H1 (cell line): Measurements from ENCODE around the gene FKBP1A. TPM values are rescaled to one million over a fixed set of nuclear protein-coding genes. Genes with fewer than 3 reads are reported as not detected.
"Not testable (repeated sequence)": the region's sequence is repeated elsewhere in the genome, so short reads cannot be mapped to it uniquely, and the experiment has no call there.

Experiments
- CTCF ChIA-PET: fragments of 300-600 bp; sonication (Branson Sonifier 250); formaldehyde crosslinking; loops from one replicate; lab custom pipeline; 2021; ENCODE audit not compliant: partially characterized antibody; lab: Charles Lee
- POLR2A ChIA-PET: fragments of 300-600 bp; sonication (Branson Sonifier 250); formaldehyde crosslinking; loops from one replicate; lab custom pipeline; 2021; ENCODE audit warnings: inconsistent platforms; ENCODE audit not compliant: partially characterized antibody; lab: Charles Lee
- DNase-seq, 2 experiments: peaks; one replicate each; pipeline versions ENCODE4 v3.0.0 to v3.0.0-alpha.2; 2010 to 2022; ENCODE audit warnings: low spot score in 2 of 2, low read depth in 1 of 2, mixed read lengths in 1 of 2
- FAIRE-seq: peaks from 2 replicates; lab custom pipeline; 2011; peaks lifted over from hg19 to GRCh38; lab: Jason Lieb, UNC
- H2AFZ ChIP-seq: 2 replicates; pipeline ENCODE4 v1.8.1; 2012; ENCODE audit warnings: low read length, inconsistent platforms
- H2AK5ac ChIP-seq: 2 replicates; pipeline ENCODE4 v1.6.1; 2013; ENCODE audit warnings: low read depth, low read length
- H2BK120ac ChIP-seq: replicated peaks from 2 replicates; pipeline ENCODE3; 2013; ENCODE audit warnings: low read depth, low read length, inconsistent platforms
- H2BK12ac ChIP-seq: 2 replicates; pipeline ENCODE4 v1.6.1; 2013; ENCODE audit warnings: low read depth, low read length
- H2BK15ac ChIP-seq: 2 replicates; pipeline ENCODE4 v1.6.1; 2013; ENCODE audit warnings: low read length
- H2BK20ac ChIP-seq: 2 replicates; pipeline ENCODE4 v1.6.1; 2013; ENCODE audit warnings: low read length
- H2BK5ac ChIP-seq: 2 replicates; pipeline ENCODE4 v1.6.1; 2013; ENCODE audit warnings: low read depth, low read length
- H3K14ac ChIP-seq: 2 replicates; pipeline ENCODE4 v1.6.1; 2013; ENCODE audit warnings: inconsistent platforms; ENCODE audit not compliant: insufficient read length
- H3K18ac ChIP-seq: 2 replicates; pipeline ENCODE4 v1.6.1; 2013; ENCODE audit warnings: low read length; ENCODE audit errors: extremely low read depth
- H3K23ac ChIP-seq: 2 replicates; pipeline ENCODE4 v1.6.1; 2013; ENCODE audit warnings: inconsistent platforms; ENCODE audit not compliant: insufficient read length
- H3K23me2 ChIP-seq: 2 replicates; pipeline ENCODE4 v1.6.1; 2013; ENCODE audit warnings: low read depth, low read length
- H3K27ac ChIP-seq: 2 replicates; pipeline ENCODE4 v1.6.1; 2011; ENCODE audit warnings: low read depth, low read length, inconsistent platforms
- H3K27me3 ChIP-seq, 4 experiments: replicated peaks in 1 of 4; 1 replicate in 1 of 4; 2 replicates in 3 of 4; pipeline versions ENCODE4 v1.6.1 to v1.8.1; 2011 to 2013; ENCODE audit warnings: low read length in 3 of 4, mild to moderate bottlenecking in 3 of 4, inconsistent platforms in 2 of 4, mixed read lengths in 2 of 4, moderate library complexity in 1 of 4; ENCODE audit not compliant: control insufficient read depth in 3 of 4, insufficient read depth in 3 of 4; ENCODE audit errors: extremely low read depth in 1 of 4
- H3K36me3 ChIP-seq, 4 experiments: 2 replicates each; pipeline versions ENCODE4 v1.6.1 to v1.8.1; 2011 to 2013; ENCODE audit warnings: mild to moderate bottlenecking in 4 of 4, low read length in 3 of 4, moderate library complexity in 2 of 4, control low read depth in 1 of 4, inconsistent platforms in 1 of 4; ENCODE audit not compliant: insufficient read depth in 4 of 4, control insufficient read depth in 2 of 4
- H3K4ac ChIP-seq: replicated peaks from 2 replicates; pipeline ENCODE3; 2013; ENCODE audit warnings: low read length, low read depth, mixed read lengths, inconsistent platforms; ENCODE audit not compliant: insufficient read length
- H3K4me1 ChIP-seq, 4 experiments: replicated peaks in 1 of 4; 1 replicate in 1 of 4; 2 replicates in 3 of 4; pipeline versions ENCODE4 v1.6.1 to v1.8.1; 2011 to 2013; ENCODE audit warnings: low read length in 3 of 4, inconsistent platforms in 2 of 4, mixed read lengths in 1 of 4; ENCODE audit not compliant: insufficient read depth in 4 of 4, control insufficient read depth in 3 of 4
- H3K4me2 ChIP-seq, 2 experiments: 2 replicates each; pipeline versions ENCODE4 v1.6.1 to v1.8.1; 2011 to 2013; ENCODE audit warnings: low read depth in 2 of 2, low read length in 2 of 2, control low read depth in 1 of 2, inconsistent platforms in 1 of 2, mild to moderate bottlenecking in 1 of 2; ENCODE audit not compliant: insufficient read depth in 1 of 2
- H3K4me3 ChIP-seq, 4 experiments: fragments of 200-600, 300-600 bp in 1 of 4; sonication (generic), shearing (Covaris generic), sonication (Bioruptor Twin) in 1 of 4; 2 replicates each; pipeline versions ENCODE4 v1.5.1 to v1.8.1; 2011 to 2016; ENCODE audit warnings: low read length in 4 of 4, low read depth in 3 of 4, control low read depth in 2 of 4, inconsistent platforms in 2 of 4, mild to moderate bottlenecking in 2 of 4, mixed read lengths in 1 of 4, moderate library complexity in 1 of 4; ENCODE audit not compliant: insufficient read depth in 2 of 4; ENCODE audit errors: extremely low read depth in 1 of 4
- H3K56ac ChIP-seq: replicated peaks from 2 replicates; pipeline ENCODE3; 2013; ENCODE audit warnings: low read depth, mild to moderate bottlenecking, mixed read lengths, low read length, inconsistent platforms; ENCODE audit not compliant: insufficient read length
- H3K79me1 ChIP-seq: 2 replicates; pipeline ENCODE4 v1.6.1; 2013; ENCODE audit warnings: low read depth, low read length, control low read depth
- H3K79me2 ChIP-seq, 2 experiments: 2 replicates each; pipeline versions ENCODE4 v1.6.1 to v1.8.1; 2012 to 2013; ENCODE audit warnings: low read length in 2 of 2, mild to moderate bottlenecking in 2 of 2, inconsistent platforms in 1 of 2; ENCODE audit not compliant: insufficient read depth in 2 of 2, control insufficient read depth in 1 of 2
- H3K9ac ChIP-seq, 4 experiments: replicated peaks in 1 of 4; 1 replicate in 1 of 4; 2 replicates in 3 of 4; pipeline versions ENCODE4 v1.6.1 to v1.8.1; 2011 to 2013; ENCODE audit warnings: low read depth in 3 of 4, low read length in 3 of 4, control low read depth in 2 of 4, mild to moderate bottlenecking in 2 of 4, moderate library complexity in 2 of 4, inconsistent platforms in 1 of 4; ENCODE audit errors: extremely low read depth in 1 of 4
- H3K9me3 ChIP-seq, 2 experiments: 2 replicates each; pipeline versions ENCODE4 v1.6.1 to v1.8.1; 2012 to 2013; ENCODE audit warnings: mild to moderate bottlenecking in 2 of 2, moderate library complexity in 2 of 2, control low read depth in 1 of 2, inconsistent platforms in 1 of 2, low read depth in 1 of 2, low read length in 1 of 2, mixed read lengths in 1 of 2; ENCODE audit not compliant: insufficient read depth in 2 of 2
- H4K20me1 ChIP-seq, 2 experiments: replicated peaks in 1 of 2; 2 replicates each; pipeline versions ENCODE3 to v1.8.1; 2011 to 2013; ENCODE audit warnings: inconsistent platforms in 2 of 2, low read length in 2 of 2, mild to moderate bottlenecking in 1 of 2; ENCODE audit not compliant: insufficient read depth in 2 of 2, control insufficient read depth in 1 of 2
- H4K5ac ChIP-seq: 2 replicates; pipeline ENCODE4 v1.6.1; 2013; ENCODE audit warnings: low read length, low read depth, mixed read lengths, inconsistent platforms; ENCODE audit not compliant: insufficient read length
- H4K8ac ChIP-seq: 2 replicates; pipeline ENCODE4 v1.8.0; 2013; ENCODE audit warnings: mild to moderate bottlenecking, moderate library complexity, low read length, inconsistent platforms; ENCODE audit not compliant: insufficient read depth; ENCODE audit errors: extremely low read depth
- H4K91ac ChIP-seq: replicated peaks from 2 replicates; pipeline ENCODE3; 2013; ENCODE audit warnings: low read length, mixed read lengths, inconsistent platforms; ENCODE audit not compliant: insufficient read length
- WGBS, 2 experiments: shearing (Covaris generic) in 1 of 2; methylation state at CpG; one replicate each; pipeline versions ENCODE4 v1.1.6 to v1.1.7; 2013 to 2015; ENCODE audit warnings: low lambda C conversion rate in 2 of 2, mixed read lengths in 2 of 2, inconsistent platforms in 1 of 2, low coverage in 1 of 2, missing lambda C conversion rate in 1 of 2; ENCODE audit not compliant: insufficient replicate concordance in 2 of 2, insufficient coverage in 1 of 2, insufficient read length in 1 of 2; ENCODE audit errors: extremely low coverage in 1 of 2, missing lambda C conversion rate in 1 of 2; 5-methylcytosine and 5-hydroxymethylcytosine counted together
- polyA plus RNA-seq, 7 experiments: library from polyadenylated mRNA; depleted of rRNA in 3 of 7; stranded (reverse) in 5 of 7; unstranded in 2 of 7; fragments of >200 nt in 5 of 7; fragments of 200-250 nt in 2 of 7; gene quantifications; 1 replicate in 5 of 7; 2 replicates in 1 of 7; 4 replicates in 1 of 7; pipeline versions ENCODE4 v1.2.1 to v1.2.3, GENCODE V29; 2011 to 2013; ENCODE audit warnings: missing spikeins in 2 of 7, mixed read lengths in 2 of 7
- total RNA-seq: library from RNA; stranded (reverse); fragmentation: NEBNext Ultra II Directional; extraction: Animal tissue kit (Norgen Biotek cat#: 25700); gene quantifications from 2 replicates; pipeline ENCODE4 v1.2.1, GENCODE V29; 2021

Gene FKBP1A
- total and polyA plus RNA-seq, 2 of the 8 experiments (the other 6 are each of a cell fraction or from before 2014, with no cell fraction given): 250 to 685 TPM

DNA sequence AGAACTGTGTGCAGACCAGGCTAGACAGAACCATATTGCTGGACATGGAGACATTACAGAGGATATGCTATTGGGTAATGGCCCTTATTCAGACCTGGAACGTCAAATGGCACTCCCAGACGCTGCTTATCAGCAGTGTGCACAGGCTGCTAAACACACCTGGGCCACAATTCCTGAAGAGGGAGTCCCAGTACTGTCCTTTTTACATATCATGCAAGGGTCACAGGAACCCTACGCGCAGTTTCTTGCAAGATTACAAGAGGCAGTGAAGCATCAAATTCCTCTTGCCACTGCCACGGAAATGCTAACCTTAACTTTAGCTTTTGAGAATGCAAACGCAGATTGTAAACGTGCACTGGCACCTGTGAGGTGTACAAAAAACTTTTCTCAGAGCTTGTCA lies 5.3 kb upstream of the FKBP1A start:
- H2BK5ac ChIP-seq, H3K4ac ChIP-seq, H2BK120ac ChIP-seq, FAIRE-seq, H3K9me3 ChIP-seq, H3K56ac ChIP-seq, H3K4me1 ChIP-seq, H4K91ac ChIP-seq, H3K79me1 ChIP-seq, H3K23me2 ChIP-seq, H2AK5ac ChIP-seq, H4K20me1 ChIP-seq, H4K8ac ChIP-seq, H3K4me3 ChIP-seq, H4K5ac ChIP-seq, H3K9ac ChIP-seq, H2BK20ac ChIP-seq, H2BK12ac ChIP-seq, H3K18ac ChIP-seq, H3K27ac ChIP-seq, DNase-seq, H3K79me2 ChIP-seq, H2BK15ac ChIP-seq, H3K36me3 ChIP-seq, H3K4me2 ChIP-seq, H3K14ac ChIP-seq, H3K23ac ChIP-seq, POLR2A ChIA-PET: not testable (repeated sequence)
- CTCF ChIA-PET: interaction anchor here (0.7 to 2.5 kb wide), 18 partner anchors 9 to 90 kb away, joined by 3 to 19 read pairs (median 4); no protein-coding TSS in a partner anchor
- 77% methylated on average over 7 of the region's 7 CpGs; no CpG with 5 or more reads in 1 of the 2 experiments for WGBS, 2 experiments
- 0 out of 2 replicates have a peak overlapping the region, but pooled peaks have one; percentile 34 for H2AFZ ChIP-seq
- H3K27me3 ChIP-seq: peaks cover 0 to 19% (median 8%) of the 10 kb centered on the region in 4 experiments; a peak in 5 of 7 replicates
